Measurements from ENCODE around the gene CNTNAP5. TPM values are rescaled to one million over a fixed set of nuclear protein-coding genes. Genes with fewer than 3 reads are reported as not detected.

Gene CNTNAP5
- total RNA-seq, 2 donors from 2014 or later, result not detected

DNA sequence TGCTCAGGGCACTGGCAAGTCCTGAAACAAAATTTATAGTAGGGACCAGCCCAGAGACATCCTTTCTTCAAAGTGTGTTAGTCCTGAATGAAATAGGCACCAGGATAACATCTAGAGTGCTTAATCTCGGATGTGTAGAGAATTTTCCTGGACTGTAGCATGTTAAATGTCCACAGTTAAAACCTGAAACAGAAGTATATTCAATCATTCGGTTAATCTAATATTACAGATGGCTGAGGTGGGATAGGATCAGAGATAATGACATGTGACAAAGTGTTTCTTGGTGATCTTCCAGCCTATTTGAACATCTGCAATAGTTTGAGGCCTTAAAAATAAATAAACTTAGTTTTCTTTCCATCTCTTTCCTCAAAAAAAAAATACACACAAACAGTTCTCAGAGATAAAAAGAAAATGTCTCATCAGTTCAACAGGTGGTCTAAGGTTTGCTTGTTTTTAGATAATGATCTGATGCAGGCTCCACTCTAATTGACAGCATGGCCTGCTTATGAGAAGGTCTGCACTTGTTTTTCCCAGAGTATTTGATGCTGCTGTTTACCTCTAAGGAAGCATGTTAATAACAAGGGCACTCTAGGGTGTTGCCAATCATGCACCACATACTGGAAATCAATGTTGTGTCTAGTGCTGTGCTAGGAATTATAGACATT lies 25.9 kb downstream of the CNTNAP5 start:
- intact Hi-C loops (cut with DNase I), result no loop called here

GRCh38 chr2:124053796-124054195 lies 28.7 kb downstream of the CNTNAP5 start:
- intact Hi-C loops (cut with DNase I), result no loop called here
- DNase-seq (ENCODE audit: low spot score), result no peak

More for the DNA sequence above, 25.9 kb downstream of the CNTNAP5 start:
- no peak for DNase-seq (ENCODE audit: low spot score)

DNA sequence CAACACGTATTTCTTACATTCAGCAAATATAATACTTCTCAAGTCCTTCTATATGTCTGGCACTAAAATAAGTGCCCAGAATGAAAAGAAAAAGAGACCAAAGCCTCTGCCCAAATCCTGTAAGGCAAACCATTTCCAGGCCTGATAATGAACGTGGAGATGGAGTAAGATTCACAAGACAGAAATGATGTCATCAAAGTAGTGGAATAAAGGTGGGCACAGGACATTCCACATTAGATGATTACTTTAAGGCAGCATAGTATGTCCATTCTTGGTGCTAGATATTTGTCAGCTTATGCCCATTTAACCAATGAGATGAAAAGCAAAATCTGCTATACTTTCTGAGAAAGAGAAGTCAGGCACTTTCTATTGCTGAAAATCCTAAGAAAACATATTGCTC lies 38.5 kb downstream of the CNTNAP5 start:
- intact Hi-C loops (cut with DNase I), result no loop called here
- no peak for DNase-seq (ENCODE audit: low spot score)

- DNase-seq (ENCODE audit: low spot score), result no peak
- intact Hi-C loops (cut with DNase I), result no loop called here
Observed at GRCh38 chr2:124065636-124066035, 40.5 kb downstream of the CNTNAP5 start.

GRCh38 chr2:124066776-124067175 lies 41.7 kb downstream of the CNTNAP5 start:
- intact Hi-C loops (cut with DNase I), result no loop called here
- DNase-seq (ENCODE audit: low spot score), result no peak

DNA sequence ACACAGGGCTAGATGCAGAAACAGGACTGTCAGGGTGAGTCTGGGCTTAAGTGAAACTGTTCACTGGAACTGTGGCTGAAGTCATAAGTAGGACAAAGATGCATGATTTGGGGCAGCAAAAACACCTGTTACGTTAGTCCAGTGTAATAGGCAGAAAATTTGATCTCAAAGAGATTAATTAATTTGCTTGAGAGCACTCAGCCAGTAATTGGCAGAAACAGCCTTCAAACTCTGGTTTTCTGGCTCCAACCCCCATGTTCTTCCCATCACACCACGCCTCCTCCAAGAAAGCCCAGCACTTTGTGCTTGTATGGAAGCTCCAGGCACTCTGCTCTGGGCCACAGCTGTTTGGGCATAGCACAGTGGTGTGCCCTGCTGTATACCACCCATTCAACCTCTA lies 54.0 kb downstream of the CNTNAP5 start:
- DNase-seq (ENCODE audit: low spot score), result no peak
- intact Hi-C loops (cut with DNase I), result no loop called here

DNA sequence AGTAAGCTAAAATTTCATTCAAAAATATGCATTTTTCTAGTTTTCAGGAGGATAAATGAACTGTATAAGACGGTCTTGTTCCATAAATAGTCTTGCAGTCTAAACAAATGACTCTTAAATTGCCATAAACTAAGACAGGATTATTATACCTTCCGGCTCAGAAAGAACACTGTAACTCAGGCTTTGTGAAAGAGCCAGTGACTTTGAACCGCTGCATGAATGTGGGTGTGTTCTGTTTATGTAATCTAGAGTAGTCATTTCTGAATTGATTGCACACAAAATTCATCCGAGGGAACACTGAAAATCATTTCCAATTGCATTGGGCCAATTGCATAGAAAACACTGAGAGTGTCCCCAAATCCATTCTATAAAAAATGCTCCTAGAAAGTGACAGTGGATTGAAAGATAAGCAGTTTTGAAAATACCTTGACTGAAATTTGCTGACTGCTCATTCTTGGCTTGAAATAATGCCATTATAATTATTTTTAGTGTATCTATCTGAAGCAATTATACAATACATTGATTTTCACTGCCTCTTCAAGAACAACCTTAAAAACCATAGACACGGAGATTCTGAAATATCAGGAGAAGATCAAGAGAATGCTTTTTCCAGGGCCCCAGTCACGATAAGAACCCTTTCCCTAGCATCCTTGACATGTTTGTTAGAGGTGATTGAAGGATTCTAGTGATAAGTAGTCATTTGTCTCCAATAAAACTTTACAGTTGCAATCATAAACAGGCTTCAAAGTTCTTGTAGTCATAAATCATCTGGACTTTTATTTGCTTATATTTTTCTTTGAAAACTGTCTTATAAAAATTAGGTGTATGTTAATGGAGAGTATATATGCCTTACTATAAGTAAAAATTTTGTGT lies 55.4 kb downstream of the CNTNAP5 start:
- intact Hi-C loops (cut with DNase I), result no loop called here
- no peak for DNase-seq (ENCODE audit: low spot score)

- intact Hi-C loops (cut with DNase I), result no loop called here
- DNase-seq (ENCODE audit: low spot score), result no peak
Observed at GRCh38 chr2:124081154-124081716, 56.1 kb downstream of the CNTNAP5 start.

GRCh38 chr2:124088616-124089015 lies 63.5 kb downstream of the CNTNAP5 start:
- no peak for DNase-seq (ENCODE audit: low spot score)
- intact Hi-C loops (cut with DNase I), result no loop called here

GRCh38 chr2:124091721-124092120 lies 66.6 kb downstream of the CNTNAP5 start:
- no peak for DNase-seq (ENCODE audit: low spot score)
- intact Hi-C loops (cut with DNase I), result no loop called here

- intact Hi-C loops (cut with DNase I), result no loop called here
- no peak for DNase-seq (ENCODE audit: low spot score)
Observed at GRCh38 chr2:124092651-124093050, 67.6 kb downstream of the CNTNAP5 start.

DNA sequence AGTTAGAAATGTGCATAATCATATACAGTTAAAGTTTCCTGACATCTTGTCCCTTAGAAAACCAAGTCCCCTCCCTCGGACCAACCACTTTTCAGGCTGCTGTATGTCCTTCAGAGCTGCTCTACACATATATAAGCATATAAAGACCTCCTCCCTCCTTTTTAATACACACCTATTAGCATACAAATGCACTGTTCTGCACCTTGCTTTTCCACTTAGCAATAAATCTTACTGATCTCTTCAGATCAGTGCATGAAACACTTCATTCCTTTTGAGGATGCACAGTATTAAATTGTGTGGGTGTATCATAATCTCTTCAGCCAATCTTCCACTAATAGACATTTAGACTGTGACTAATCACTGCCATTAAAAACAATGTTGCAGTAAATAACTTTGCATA lies 79.8 kb downstream of the CNTNAP5 start:
- intact Hi-C loops (cut with DNase I), result no loop called here
- no peak for DNase-seq (ENCODE audit: low spot score)

DNA sequence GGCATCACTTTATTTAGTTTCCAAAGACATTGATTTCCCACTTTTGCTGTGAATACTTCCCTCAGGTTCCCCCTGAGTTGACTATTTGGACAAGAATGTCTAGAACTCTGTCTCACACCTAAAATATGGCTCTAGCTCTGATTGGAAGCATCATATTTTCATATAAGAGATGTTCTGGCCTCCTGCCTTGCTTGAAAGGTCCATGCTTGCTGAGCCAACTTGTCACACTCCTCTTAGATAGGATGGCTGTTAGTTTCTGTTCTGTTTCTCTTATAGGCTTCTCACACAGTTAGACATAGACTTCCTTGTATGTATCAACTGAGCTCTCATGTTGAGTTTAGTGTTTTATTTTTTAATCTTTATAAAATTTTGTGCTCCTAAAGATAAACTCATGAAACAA lies 87.1 kb downstream of the CNTNAP5 start:
- intact Hi-C loops (cut with DNase I), result no loop called here
- DNase-seq (ENCODE audit: low spot score), result no peak

GRCh38 chr2:124112966-124113365 lies 87.9 kb downstream of the CNTNAP5 start:
- intact Hi-C loops (cut with DNase I), result no loop called here
- no peak for DNase-seq (ENCODE audit: low spot score)

GRCh38 chr2:124120246-124120645 lies 95.2 kb downstream of the CNTNAP5 start:
- DNase-seq (ENCODE audit: low spot score), result no peak
- intact Hi-C loops (cut with DNase I), result no loop called here

GRCh38 chr2:124121106-124121505 lies 96.0 kb downstream of the CNTNAP5 start:
- DNase-seq (ENCODE audit: low spot score), result no peak
- intact Hi-C loops (cut with DNase I), result no loop called here

- intact Hi-C loops (cut with DNase I), result no loop called here
- no peak for DNase-seq (ENCODE audit: low spot score)
Observed at GRCh38 chr2:124121760-124122275, 96.7 kb downstream of the CNTNAP5 start.

DNA sequence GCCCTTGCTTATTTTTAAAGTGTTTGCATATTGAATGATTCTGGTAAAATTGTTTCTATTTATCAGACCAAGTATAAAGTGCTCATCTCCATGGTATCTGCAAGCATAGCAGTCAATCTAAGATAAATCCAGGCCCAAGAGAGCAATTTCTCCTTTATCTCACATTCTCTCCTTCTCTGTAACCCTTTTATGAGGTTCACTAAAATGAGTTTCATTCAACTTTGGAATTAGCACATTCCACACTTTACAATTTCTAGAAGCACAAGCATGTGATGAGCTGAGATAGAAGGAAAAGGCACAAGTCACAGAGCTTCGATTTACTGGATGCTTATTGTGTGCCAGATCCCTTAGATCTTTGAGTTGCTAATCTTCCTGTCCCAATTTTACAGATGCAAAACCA lies 97.3 kb downstream of the CNTNAP5 start:
- intact Hi-C loops (cut with DNase I), result no loop called here
- DNase-seq (ENCODE audit: low spot score), result no peak

GRCh38 chr2:124131276-124131675 lies 106.2 kb downstream of the CNTNAP5 start:
- intact Hi-C loops (cut with DNase I), result no loop called here
- no peak for DNase-seq (ENCODE audit: low spot score)

DNA sequence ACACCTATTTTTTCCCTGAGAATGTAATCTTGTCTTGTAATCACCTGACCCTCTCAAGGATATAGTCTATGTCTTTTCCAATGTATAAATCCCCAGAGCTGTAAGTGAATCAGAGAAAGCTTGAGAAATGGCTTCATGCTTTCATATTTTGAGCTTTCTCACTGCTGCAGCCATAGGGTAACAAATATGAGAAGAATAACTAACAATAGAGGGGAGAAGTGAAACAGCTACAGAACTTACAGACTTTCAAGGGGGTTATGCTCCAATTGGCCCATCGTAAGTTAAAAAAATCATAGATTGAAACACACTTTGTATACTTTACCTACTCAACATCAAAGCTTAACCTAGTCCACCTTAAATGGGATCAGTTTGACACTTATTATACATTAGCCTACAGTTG lies 111.0 kb downstream of the CNTNAP5 start:
- intact Hi-C loops (cut with DNase I), result no loop called here
- DNase-seq (ENCODE audit: low spot score), result no peak
